Skeletal muscle tissue (tissue), 4 donors: ENCODE measurements around the gene MGAT4B. TPM values are rescaled to one million over a fixed set of nuclear protein-coding genes. Genes with fewer than 3 reads are reported as not detected.
A peak's percentile ranks its signal among the peaks of the same experiment; 100 is the strongest.

ENCODE experiments used
- H3K27ac ChIP-seq: one replicate; pipeline ENCODE4 v1.7.0; 2013; ENCODE audit warnings: mild to moderate bottlenecking, low read depth, low read length, inconsistent platforms
- H3K27me3 ChIP-seq, 3 donors: one replicate each; pipeline ENCODE4 v1.7.0; 2013; ENCODE audit warnings: low read length in 3 of 3; ENCODE audit not compliant: control insufficient read depth in 3 of 3, insufficient read depth in 3 of 3
- H3K36me3 ChIP-seq, 3 donors: one replicate each; pipeline ENCODE4 v1.7.0; 2013; ENCODE audit warnings: low read length in 3 of 3; ENCODE audit not compliant: control insufficient read depth in 3 of 3, insufficient read depth in 3 of 3
- H3K4me1 ChIP-seq, 3 donors: one replicate each; pipeline ENCODE4 v1.7.0; 2013; ENCODE audit warnings: low read length in 3 of 3, mild to moderate bottlenecking in 3 of 3; ENCODE audit not compliant: control insufficient read depth in 3 of 3, insufficient read depth in 3 of 3
- H3K4me3 ChIP-seq, 3 donors: one replicate each; pipeline ENCODE4 v1.7.0; 2013; ENCODE audit warnings: low read length in 3 of 3
- H3K9ac ChIP-seq, 3 donors: one replicate each; pipeline ENCODE4 v1.7.0; 2013; ENCODE audit warnings: low read length in 3 of 3, mild to moderate bottlenecking in 3 of 3, moderate library complexity in 2 of 3, low read depth in 1 of 3
- H3K9me3 ChIP-seq, 3 donors: one replicate each; pipeline ENCODE4 v1.7.0; 2013; ENCODE audit warnings: low read length in 3 of 3; ENCODE audit not compliant: control insufficient read depth in 3 of 3
- total RNA-seq: library from RNA; depleted of rRNA; stranded (reverse); fragments of >200 nt; gene quantifications from one replicate; pipeline ENCODE4 v1.2.3, GENCODE V29; 2014
- donor health status: Osteomylitis.

The MGAT4B gene
- 32.4 TPM for total RNA-seq

- Histone ChIP-seq H3K36me3 (peaks cover 0 to 2% (median 0%) of the 10 kb centered on the region in 3 donors), H3K4me1 (peaks cover 17 to 39% (median 36%) of the 10 kb centered on the region in 3 donors), H3K9me3 (no peaks in the 10 kb centered on the region), H3K4me3 (peak within 1 kb of the TSS; percentile 63 to 79 (median 75)), H3K27me3 (no peaks in the 10 kb centered on the region), H3K27ac (peak within 1 kb of the TSS; percentile 78), H3K9ac (peak within 1 kb of the TSS; percentile 70 to 83 (median 76))
Observed at GRCh38 chr5:179806250-179807048, at the start of gene MGAT4B. Gene MGAT4B, minus strand, starts transcription at chr5:179806866. Its CDS starts 283 bp downstream, at chr5:179806583.

GRCh38 chr5:179854356-179854755, 47.7 kb upstream of the MGAT4B start:
- Histone ChIP-seq H3K27me3 (no peaks in the 10 kb centered on the region), H3K9ac (no peak overlapping the region), H3K9me3 (no peaks in the 10 kb centered on the region), H3K36me3 (peaks cover 25 to 30% (median 29%) of the 10 kb centered on the region in 3 donors), H3K4me3 (no peak overlapping the region), H3K4me1 (peaks cover 6 to 8% (median 7%) of the 10 kb centered on the region in 3 donors), H3K27ac (no peak overlapping the region)

- H3K27me3 ChIP-seq = no peaks in the 10 kb centered on the region
- H3K27ac ChIP-seq = no peak overlapping the region
- no peak overlapping the region for H3K9ac ChIP-seq
- H3K4me3 ChIP-seq = no peak overlapping the region
- H3K9me3 ChIP-seq = no peaks in the 10 kb centered on the region
- H3K4me1 ChIP-seq = peaks cover 1 to 7% (median 5%) of the 10 kb centered on the region in 3 donors
- H3K36me3 ChIP-seq = peaks cover 34 to 40% (median 39%) of the 10 kb centered on the region in 3 donors
Observed at GRCh38 chr5:179852993-179853547, 46.4 kb upstream of the MGAT4B start.

GRCh38 chr5:179841621-179842020, 35.0 kb upstream of the MGAT4B start:
- Histone ChIP-seq H3K9ac (peak overlapping the region in 1 of 3 donors; percentile 33), H3K27ac (no peak overlapping the region), H3K4me1 (peaks cover 17 to 47% (median 36%) of the 10 kb centered on the region in 3 donors), H3K27me3 (no peaks in the 10 kb centered on the region), H3K36me3 (peaks cover 34 to 45% (median 40%) of the 10 kb centered on the region in 3 donors), H3K4me3 (no peak overlapping the region), H3K9me3 (no peaks in the 10 kb centered on the region)

GRCh38 chr5:179840766-179841165, 34.1 kb upstream of the MGAT4B start:
- Histone ChIP-seq H3K27me3 (no peaks in the 10 kb centered on the region), H3K4me1 (peaks cover 17 to 55% (median 44%) of the 10 kb centered on the region in 3 donors), H3K36me3 (peaks cover 39 to 49% (median 47%) of the 10 kb centered on the region in 3 donors), H3K27ac (peak overlapping the region; percentile 61), H3K4me3 (no peak overlapping the region), H3K9ac (peak overlapping the region in 2 of 3 donors; percentile 42 to 45), H3K9me3 (no peaks in the 10 kb centered on the region)

- H3K4me3 ChIP-seq = no peak overlapping the region
- H3K27ac ChIP-seq = peak overlapping the region; percentile 61
- peaks cover 37 to 49% (median 46%) of the 10 kb centered on the region in 3 donors for H3K36me3 ChIP-seq
- H3K9me3 ChIP-seq = no peaks in the 10 kb centered on the region
- H3K9ac ChIP-seq = peak overlapping the region in 2 of 3 donors; percentile 42 to 57
- H3K27me3 ChIP-seq = no peaks in the 10 kb centered on the region
- peaks cover 17 to 55% (median 44%) of the 10 kb centered on the region in 3 donors for H3K4me1 ChIP-seq
Observed at GRCh38 chr5:179840321-179840720, 33.7 kb upstream of the MGAT4B start.

GRCh38 chr5:179839328-179840256, 32.9 kb upstream of the MGAT4B start:
- Histone ChIP-seq H3K27ac (peak overlapping the region; percentile 62), H3K9ac (peak overlapping the region; percentile 32 to 77 (median 57)), H3K4me1 (peaks cover 17 to 55% (median 44%) of the 10 kb centered on the region in 3 donors), H3K27me3 (no peaks in the 10 kb centered on the region), H3K4me3 (peak overlapping the region in 2 of 3 donors; percentile 19 to 41), H3K9me3 (no peaks in the 10 kb centered on the region), H3K36me3 (peaks cover 37 to 48% (median 46%) of the 10 kb centered on the region in 3 donors)

GRCh38 chr5:179837076-179838011, 30.7 kb upstream of the MGAT4B start:
- H3K4me3 ChIP-seq = no peak overlapping the region
- no peaks in the 10 kb centered on the region for H3K27me3 ChIP-seq
- H3K9ac ChIP-seq = peak overlapping the region in 2 of 3 donors; percentile 20 to 45
- no peaks in the 10 kb centered on the region for H3K9me3 ChIP-seq
- peaks cover 50 to 58% (median 55%) of the 10 kb centered on the region in 3 donors for H3K36me3 ChIP-seq
- peak overlapping the region; percentile 45 for H3K27ac ChIP-seq
- peaks cover 17 to 64% (median 51%) of the 10 kb centered on the region in 3 donors for H3K4me1 ChIP-seq
